IMR-90 (cell line): ENCODE measurements around the gene ST6GALNAC2. TPM values are rescaled to one million over a fixed set of nuclear protein-coding genes. Genes with fewer than 3 reads are reported as not detected.
A peak's percentile ranks its signal among the peaks of the same experiment; 100 is the strongest.

ENCODE experiments used
- ATAC-seq: fragments of 200-7000 bp; cut with Tn5 transposase; 2 replicates; pipeline ENCODE4 v1.9.1; 2020; ENCODE audit warnings: low read depth, mild to moderate bottlenecking, moderate library complexity
- BruUV-seq: library from RNA; stranded (reverse); fragments of 400-500 nt; replicated peaks from 2 replicates; lab custom pipeline; 2021; lab: Mats Ljungman, UMichigan
- CTCF ChIA-PET: fragments of 300-600 bp; formaldehyde crosslinking; extraction: SDS; loops from one replicate; lab custom pipeline; 2021; ENCODE audit warnings: antibody characterized with exemption; lab: Yijun Ruan, JAX
- POLR2A ChIA-PET: fragments of 300-600 bp; sonication (Branson Sonifier 250); formaldehyde crosslinking; loops from one replicate; lab custom pipeline; 2022; ENCODE audit warnings: antibody characterized with exemption; ENCODE audit not compliant: unreplicated experiment; lab: Charles Lee
- DNase-seq: peaks from one replicate; pipeline ENCODE4 v3.0.0; 2013
- H2AFZ ChIP-seq: replicated peaks from 2 replicates; pipeline ENCODE3; 2013; ENCODE audit warnings: low read length, mild to moderate bottlenecking; ENCODE audit not compliant: poor library complexity
- H2AK5ac ChIP-seq: 2 replicates; pipeline ENCODE4 v1.6.1; 2013; ENCODE audit warnings: low read depth, low read length, inconsistent platforms
- H2AK9ac ChIP-seq: replicated peaks from 2 replicates; pipeline ENCODE3; 2013; ENCODE audit warnings: mild to moderate bottlenecking, low read depth, low read length, moderate library complexity; ENCODE audit not compliant: poor library complexity
- H2BK120ac ChIP-seq: 2 replicates; pipeline ENCODE4 v1.6.1; 2013; ENCODE audit warnings: low read depth, low read length, inconsistent platforms
- H2BK15ac ChIP-seq: 3 replicates; pipeline ENCODE4 v1.6.1; 2013; ENCODE audit warnings: low read depth, low read length, inconsistent platforms
- H2BK20ac ChIP-seq: 2 replicates; pipeline ENCODE4 v1.6.1; 2013; ENCODE audit warnings: low read depth, mild to moderate bottlenecking, inconsistent platforms, low read length, moderate library complexity
- H2BK5ac ChIP-seq: 2 replicates; pipeline ENCODE4 v1.6.1; 2013; ENCODE audit warnings: mild to moderate bottlenecking, low read depth, low read length, inconsistent platforms; ENCODE audit not compliant: poor library complexity, severe bottlenecking
- H3K14ac ChIP-seq: replicated peaks from 2 replicates; pipeline ENCODE4 v1.6.1; 2013; ENCODE audit warnings: low read depth, low read length, inconsistent platforms
- H3K18ac ChIP-seq: 2 replicates; pipeline ENCODE4 v1.6.1; 2013; ENCODE audit warnings: low read depth, low read length, control low read depth
- H3K23ac ChIP-seq: 2 replicates; pipeline ENCODE4 v1.6.1; 2013; ENCODE audit warnings: low read depth, low read length, inconsistent platforms
- H3K27ac ChIP-seq: 2 replicates; pipeline ENCODE4 v1.5.1; 2013; ENCODE audit warnings: mild to moderate bottlenecking, control low read depth, low read length; ENCODE audit not compliant: insufficient read depth
- H3K27me3 ChIP-seq: 2 replicates; pipeline ENCODE4 v1.6.1; 2013; ENCODE audit warnings: low read length; ENCODE audit not compliant: control insufficient read depth, insufficient read depth
- H3K36me3 ChIP-seq: 2 replicates; pipeline ENCODE4 v1.6.1; 2013; ENCODE audit warnings: low read length, mixed read lengths; ENCODE audit not compliant: control insufficient read depth, insufficient read depth
- H3K4ac ChIP-seq: 2 replicates; pipeline ENCODE4 v1.6.1; 2013; ENCODE audit warnings: low read depth, low read length, inconsistent platforms
- H3K4me1 ChIP-seq: 2 replicates; pipeline ENCODE4 v1.6.1; 2013; ENCODE audit warnings: low read length, mixed read lengths; ENCODE audit not compliant: control insufficient read depth, insufficient read depth
- H3K4me2 ChIP-seq: 2 replicates; pipeline ENCODE4 v1.6.1; 2013; ENCODE audit warnings: low read depth, mild to moderate bottlenecking, control low read depth, low read length, moderate library complexity
- H3K4me3 ChIP-seq: 2 replicates; pipeline ENCODE4 v1.5.1; 2013; ENCODE audit warnings: low read depth, mild to moderate bottlenecking, control low read depth, low read length, moderate library complexity; ENCODE audit not compliant: insufficient read depth
- H3K56ac ChIP-seq: 2 replicates; pipeline ENCODE4 v1.6.1; 2013; ENCODE audit warnings: low read length, inconsistent platforms; ENCODE audit not compliant: insufficient read depth; ENCODE audit errors: extremely low read depth
- H3K79me1 ChIP-seq, 2 experiments: 2 replicates each; pipeline ENCODE4 v1.6.1; 2013; ENCODE audit warnings: low read length in 2 of 2, inconsistent platforms in 1 of 2, low read depth in 1 of 2
- H3K9ac ChIP-seq: 2 replicates; pipeline ENCODE4 v1.6.1; 2013; ENCODE audit warnings: low read depth, low read length, control low read depth
- H3K9me1 ChIP-seq: 2 replicates; pipeline ENCODE4 v1.6.1; 2013; ENCODE audit warnings: low read length, inconsistent platforms; ENCODE audit not compliant: insufficient read depth
- H3K9me3 ChIP-seq: 2 replicates; pipeline ENCODE4 v1.6.1; 2013; ENCODE audit warnings: low read length; ENCODE audit not compliant: control insufficient read depth, insufficient read depth
- H4K20me1 ChIP-seq: 2 replicates; pipeline ENCODE4 v1.6.1; 2013; ENCODE audit warnings: low read length, inconsistent platforms; ENCODE audit not compliant: insufficient read depth
- H4K5ac ChIP-seq: 2 replicates; pipeline ENCODE4 v1.6.1; 2013; ENCODE audit warnings: mild to moderate bottlenecking, low read depth, low read length, control low read depth
- H4K8ac ChIP-seq, 2 experiments: 2 replicates each; pipeline ENCODE4 v1.6.1; 2013; ENCODE audit warnings: low read depth in 2 of 2, low read length in 2 of 2, control low read depth in 1 of 2, inconsistent platforms in 1 of 2
- H4K91ac ChIP-seq: 2 replicates; pipeline ENCODE4 v1.6.1; 2013; ENCODE audit warnings: low read depth, low read length, inconsistent platforms; ENCODE audit not compliant: insufficient read depth
- FOS ChIP-seq: fragments of 150-350 bp; IDR thresholded peaks from 2 replicates; pipeline ENCODE4 v1.6.1; 2016; ENCODE audit warnings: low read depth, low read length
- MAFK ChIP-seq: IDR thresholded peaks from 2 replicates; pipeline ENCODE4 v1.6.1; 2012; ENCODE audit warnings: low read depth, low read length, improper control_type of control experiment
- NFE2L2 ChIP-seq: fragments of 150-350 bp; IDR thresholded peaks from 2 replicates; pipeline ENCODE4 v1.6.1; 2016; ENCODE audit warnings: low read depth, mild to moderate bottlenecking, low read length
- RAD21 ChIP-seq: IDR thresholded peaks from 2 replicates; pipeline ENCODE4 v1.6.1; 2012; ENCODE audit warnings: low read length, improper control_type of control experiment
- WGBS, 2 experiments: methylation state at CpG; one replicate each; pipeline versions ENCODE4 v1.1.5 to v1.1.7; 2013; ENCODE audit warnings: missing lambda C conversion rate in 2 of 2; ENCODE audit not compliant: insufficient read length in 1 of 2; ENCODE audit errors: extremely low coverage in 2 of 2; 5-methylcytosine and 5-hydroxymethylcytosine counted together
- dilution Hi-C: fragments of 300-500 bp; cut with HindIII; formaldehyde crosslinking; loops from one replicate; pipeline ENCODE4 v1.14.3; 2018; ENCODE audit warnings: low sequenced_read_pairs; ENCODE audit not compliant: unreplicated experiment
- in situ Hi-C: fragments of 300-500 bp; cut with MboI; formaldehyde crosslinking; loops from 3 replicates; pipeline ENCODE4 v1.14.3; 2019; ENCODE audit warnings: low sequenced_read_pairs, inconsistent platforms, mixed read lengths
- intact Hi-C: fragments of 100-400 bp; cut with micrococcal nuclease; formaldehyde crosslinking; loops from 2 replicates; pipeline ENCODE4 v1.10.0; 2022
- polyA plus RNA-seq, 3 experiments: library from polyadenylated mRNA; depleted of rRNA; stranded (reverse); fragments of >200 nt; gene quantifications; 2 replicates each; pipeline ENCODE4 v1.2.3, GENCODE V29; 2012; ENCODE audit warnings: low replicate concordance in 1 of 3
- total RNA-seq: library from RNA; depleted of rRNA; stranded (reverse); fragments of >200 nt; gene quantifications from 2 replicates; pipeline ENCODE4 v1.2.3, GENCODE V29; 2012

The ST6GALNAC2 gene
- total and polyA plus RNA-seq, 2 of the 4 experiments (the other 2 are of a cell fraction) = 0.10 TPM; not detected in 1

DNA sequence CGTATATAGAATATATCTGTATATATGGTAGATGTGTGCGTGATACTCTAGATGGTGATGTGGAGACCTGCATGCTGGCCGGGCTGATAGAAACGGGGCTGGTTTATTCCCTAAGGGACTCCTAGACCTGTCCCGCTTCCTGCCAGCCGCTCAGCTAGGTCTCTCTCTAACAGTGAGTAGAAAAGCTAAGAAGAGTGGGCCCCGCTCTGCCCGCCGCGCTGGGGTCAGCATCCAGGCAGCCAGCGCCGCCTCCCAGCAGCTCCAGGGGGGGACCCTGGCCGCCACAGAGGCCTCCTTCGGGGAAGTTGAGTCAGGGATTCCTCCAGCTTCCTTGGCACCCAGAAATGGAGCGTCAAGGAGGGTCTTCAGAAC lies 57.5 kb downstream of the ST6GALNAC2 start:
- Histone ChIP-seq H2AK5ac (peak overlapping the region; percentile 98), H3K27ac (peak overlapping the region; percentile 89), H3K56ac (no peak overlapping the region), H3K4me3 (no peak overlapping the region), H3K79me1 (peaks cover 0 to 23% of the 10 kb centered on the region in 2 experiments; a peak in 1 of 4 replicates), H2BK20ac (peak overlapping the region; percentile 58), H3K9me3 (no peaks in the 10 kb centered on the region), H3K4ac (peak overlapping the region; percentile 99), H2AK9ac (peak overlapping the region; percentile 82), H2BK120ac (peak overlapping the region; percentile 97), H4K91ac (peak overlapping the region; percentile 92), H3K36me3 (peaks cover 7% of the 10 kb centered on the region; the same call in 1 of the 2 replicates), H4K20me1 (0 out of 2 replicates have a peak, but pooled peaks cover 2% of the 10 kb centered on the region), H4K8ac (peak overlapping the region; percentile 39 to 88; a peak in 3 of 4 replicates), H2AFZ (peak overlapping the region; percentile 62), H3K4me2 (no peak overlapping the region), H3K9me1 (peaks cover 25% of the 10 kb centered on the region), H3K27me3 (no peaks in the 10 kb centered on the region), H2BK5ac (peak overlapping the region; percentile 70), H3K18ac (peak overlapping the region; percentile 90; the same call in 1 of the 2 replicates), H3K9ac (0 out of 2 replicates have a peak overlapping the region, but pooled peaks have one; percentile 11), H4K5ac (no peak overlapping the region; the same call in 1 of the 2 replicates), H2BK15ac (peak overlapping the region; percentile 99; the same call in 2 of the 3 replicates), H3K23ac (no peak overlapping the region), H3K4me1 (peaks cover 51% of the 10 kb centered on the region), H3K14ac (peak overlapping the region; percentile 61; the same call in 1 of the 2 replicates)
- in situ Hi-C loops (no loop called here), dilution Hi-C loops (no loop called here), intact Hi-C loops (no loop called here)
- 75% methylated on average over 7 of the region's 15 CpGs; no CpG with 5 or more reads in 1 of the 2 experiments for WGBS, 2 experiments
- no peak for ATAC-seq
- DNase-seq = peak; percentile 20
- TF ChIP-seq NFE2L2 (no peak), FOS (no peak), MAFK (no peak), RAD21 (no peak)
- ChIA-PET CTCF (interaction anchor here (0.5 to 2.0 kb wide), 2 partner anchors 96 to 263 kb away, joined by 3 to 6 read pairs; no protein-coding TSS in a partner anchor), POLR2A (interaction anchor here (1.1 kb wide), 1 partner anchor 17 kb away, joined by 3 read pairs; no protein-coding TSS in a partner anchor)
- BruUV-seq = no TSS peak
